ACC112 (cell line): ENCODE results near the gene RPS21.

Source experiments
- H2AFZ ChIP-seq: fragments of 200-600 bp; sonication (generic); one replicate; pipeline ENCODE4 v1.6.0; 2017; ENCODE audit warnings: antibody characterized with exemption, low read length; ENCODE audit not compliant: unreplicated experiment
- H3K27ac ChIP-seq: fragments of 200-600 bp; sonication (generic); 2 replicates; pipeline ENCODE4 v1.5.1; 2014; ENCODE audit warnings: low read depth, mild to moderate bottlenecking, antibody characterized with exemption, low read length, moderate library complexity
- H3K27me3 ChIP-seq: fragments of 200-600 bp; sonication (generic); 2 replicates; pipeline ENCODE4 v1.6.1; 2014; ENCODE audit warnings: mild to moderate bottlenecking, antibody characterized with exemption, low read length, moderate library complexity, mixed read lengths; ENCODE audit not compliant: insufficient read depth
- H3K36me3 ChIP-seq: fragments of 200-600 bp; sonication (generic); 2 replicates; pipeline ENCODE4 v1.6.1; 2016; ENCODE audit warnings: mild to moderate bottlenecking, antibody characterized with exemption, low read length, moderate library complexity, mixed read lengths; ENCODE audit not compliant: insufficient read depth
- H3K4me1 ChIP-seq: fragments of 200-600 bp; sonication (generic); one replicate; pipeline ENCODE4 v1.6.1; 2016; ENCODE audit warnings: low read length, mixed read lengths; ENCODE audit not compliant: insufficient read depth, unreplicated experiment, control insufficient read depth
- H3K4me3 ChIP-seq: fragments of 200-600 bp; sonication (generic); 2 replicates; pipeline ENCODE4 v1.5.1; 2014; ENCODE audit warnings: mild to moderate bottlenecking, low read depth, low read length
- H3K79me2 ChIP-seq: fragments of 200-600 bp; sonication (generic); one replicate; pipeline ENCODE4 v1.6.0; 2016; ENCODE audit warnings: low read length; ENCODE audit not compliant: control insufficient read depth, unreplicated experiment, insufficient read depth

The RPS21 gene

DNA sequence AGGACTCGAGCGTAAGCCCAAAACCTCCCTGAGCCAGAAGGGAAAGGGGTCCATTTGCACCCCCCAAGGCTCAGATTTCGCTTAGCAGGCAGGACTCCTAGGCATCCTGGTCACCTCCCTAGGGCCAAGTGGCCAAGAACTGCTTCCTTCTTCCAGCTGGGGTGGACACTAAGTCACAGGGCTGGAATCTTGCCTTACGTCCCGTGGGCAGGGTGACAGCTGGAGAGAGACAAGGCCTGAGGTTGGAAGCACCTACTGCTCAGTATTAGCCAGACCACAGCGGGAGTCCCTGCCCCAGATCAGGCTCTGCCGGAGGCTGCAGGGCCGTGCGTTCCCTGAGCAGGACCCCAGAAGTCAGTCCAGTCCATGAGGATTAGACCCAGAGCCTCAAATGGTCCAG lies 39.5 kb upstream of the RPS21 start:
- Histone ChIP-seq H2AFZ (no peak overlapping the region), H3K27me3 (no peaks in the 10 kb centered on the region), H3K4me3 (no peak overlapping the region), H3K36me3 (no peaks in the 10 kb centered on the region), H3K4me1 (peaks cover 8% of the 10 kb centered on the region), H3K79me2 (no peaks in the 10 kb centered on the region), H3K27ac (no peak overlapping the region)

DNA sequence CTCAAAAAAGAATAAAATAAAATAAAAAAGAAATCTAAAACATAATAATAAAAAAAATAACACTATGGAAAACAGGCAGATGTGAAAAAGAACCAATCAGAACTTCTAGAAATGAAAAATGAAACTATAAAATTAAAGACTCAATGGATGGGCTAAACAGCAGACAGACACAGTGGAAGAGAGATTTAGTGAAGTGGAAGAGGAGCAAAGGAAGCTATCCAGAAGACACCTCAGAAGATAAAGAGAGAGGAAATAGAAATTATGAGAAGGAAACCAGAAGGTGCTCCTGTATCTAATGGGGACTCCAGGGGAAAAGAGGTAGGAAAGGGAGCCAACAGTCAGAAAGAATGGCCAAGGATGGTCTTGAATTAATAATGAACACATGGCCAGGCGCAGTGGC lies 38.3 kb upstream of the RPS21 start:
- Histone ChIP-seq H3K79me2 (no peaks in the 10 kb centered on the region), H3K36me3 (no peaks in the 10 kb centered on the region), H3K4me1 (peaks cover 15% of the 10 kb centered on the region), H3K27me3 (no peaks in the 10 kb centered on the region), H2AFZ (no peak overlapping the region), H3K27ac (no peak overlapping the region), H3K4me3 (no peak overlapping the region)

DNA sequence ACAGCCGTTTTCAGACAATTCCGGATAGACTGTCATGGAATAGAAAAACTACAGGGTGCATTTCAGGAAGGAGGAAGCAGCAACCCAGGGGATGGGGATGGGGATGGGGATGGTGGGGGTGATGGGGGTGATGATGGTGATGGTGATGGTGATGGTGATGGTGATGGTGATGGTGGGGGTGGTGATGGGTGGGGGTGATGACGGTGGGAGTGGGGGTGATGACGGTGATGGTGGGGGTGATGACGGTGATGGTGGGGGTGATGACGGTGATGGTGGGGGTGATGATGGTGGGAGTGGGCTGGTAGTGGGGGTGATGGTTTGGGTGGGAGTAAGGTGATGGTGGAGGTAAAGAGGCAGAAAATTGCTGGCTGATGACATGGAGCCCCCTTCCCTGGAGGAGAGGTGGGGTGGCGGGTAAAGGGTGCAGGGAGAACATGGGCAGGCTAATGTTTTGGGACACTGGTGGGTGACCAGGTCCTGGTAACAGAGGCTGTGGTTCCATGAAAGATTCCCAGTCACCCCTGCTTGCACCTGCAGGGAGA lies 37.3 kb upstream of the RPS21 start:
- Histone ChIP-seq H3K4me1 (peaks cover 15% of the 10 kb centered on the region), H2AFZ (no peak overlapping the region), H3K4me3 (no peak overlapping the region), H3K27ac (no peak overlapping the region), H3K79me2 (no peaks in the 10 kb centered on the region), H3K36me3 (no peaks in the 10 kb centered on the region), H3K27me3 (no peaks in the 10 kb centered on the region)

GRCh38 chr20:62350098-62350628 lies 36.7 kb upstream of the RPS21 start:
- Histone ChIP-seq H3K36me3 (no peaks in the 10 kb centered on the region), H3K27ac (no peak overlapping the region), H3K4me1 (peaks cover 18% of the 10 kb centered on the region), H2AFZ (no peak overlapping the region), H3K4me3 (no peak overlapping the region), H3K27me3 (no peaks in the 10 kb centered on the region), H3K79me2 (no peaks in the 10 kb centered on the region)

DNA sequence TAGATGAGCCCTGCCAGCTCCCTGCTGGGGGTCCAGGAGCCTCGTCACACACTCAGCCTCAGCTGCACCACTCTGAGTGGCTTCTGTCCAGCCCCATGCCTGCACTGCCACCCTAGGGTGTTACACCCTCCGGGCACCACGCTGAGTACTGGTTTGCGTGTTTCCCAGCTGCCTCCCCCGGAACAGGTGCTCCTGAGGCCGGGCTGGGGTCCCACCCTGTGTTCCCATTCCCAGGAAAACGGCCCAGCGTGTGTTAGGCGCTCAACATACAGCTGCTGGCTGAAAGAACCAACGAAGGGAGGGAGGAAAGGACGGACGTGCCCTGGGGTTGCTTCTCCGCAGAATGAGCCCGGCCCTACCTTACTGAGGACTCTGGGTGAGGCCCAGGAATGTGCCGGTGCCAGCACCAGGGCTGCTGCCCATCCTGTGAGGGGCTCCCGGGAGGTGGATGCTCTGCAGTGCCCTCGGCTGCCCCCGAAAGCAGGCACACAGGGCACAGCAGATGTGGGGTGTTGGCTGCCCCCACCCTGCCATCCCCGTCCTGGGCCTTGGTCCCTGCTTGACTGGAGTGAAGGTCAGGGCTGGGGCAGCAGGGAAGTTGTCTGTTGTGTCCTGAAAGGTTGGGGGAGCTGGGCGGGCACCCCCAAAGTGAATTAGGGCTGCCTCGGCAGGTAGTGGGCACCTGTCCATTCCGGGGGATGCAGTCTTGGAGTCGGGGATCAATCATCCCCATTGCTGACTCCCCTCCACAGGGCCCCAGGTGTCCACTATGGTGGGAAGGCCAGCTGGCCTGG lies 36.1 kb upstream of the RPS21 start:
- Histone ChIP-seq H3K79me2 (no peaks in the 10 kb centered on the region), H3K27ac (no peak overlapping the region), H3K4me3 (no peak overlapping the region), H3K27me3 (no peaks in the 10 kb centered on the region), H3K36me3 (no peaks in the 10 kb centered on the region), H3K4me1 (peaks cover 25% of the 10 kb centered on the region), H2AFZ (no peak overlapping the region)

GRCh38 chr20:62351469-62352401 lies 35.2 kb upstream of the RPS21 start:
- no peak overlapping the region for H3K4me3 ChIP-seq
- H3K27me3 ChIP-seq: no peaks in the 10 kb centered on the region
- no peaks in the 10 kb centered on the region for H3K36me3 ChIP-seq
- no peak overlapping the region for H3K27ac ChIP-seq
- H2AFZ ChIP-seq: no peak overlapping the region
- H3K79me2 ChIP-seq: no peaks in the 10 kb centered on the region
- H3K4me1 ChIP-seq: peaks cover 34% of the 10 kb centered on the region

DNA sequence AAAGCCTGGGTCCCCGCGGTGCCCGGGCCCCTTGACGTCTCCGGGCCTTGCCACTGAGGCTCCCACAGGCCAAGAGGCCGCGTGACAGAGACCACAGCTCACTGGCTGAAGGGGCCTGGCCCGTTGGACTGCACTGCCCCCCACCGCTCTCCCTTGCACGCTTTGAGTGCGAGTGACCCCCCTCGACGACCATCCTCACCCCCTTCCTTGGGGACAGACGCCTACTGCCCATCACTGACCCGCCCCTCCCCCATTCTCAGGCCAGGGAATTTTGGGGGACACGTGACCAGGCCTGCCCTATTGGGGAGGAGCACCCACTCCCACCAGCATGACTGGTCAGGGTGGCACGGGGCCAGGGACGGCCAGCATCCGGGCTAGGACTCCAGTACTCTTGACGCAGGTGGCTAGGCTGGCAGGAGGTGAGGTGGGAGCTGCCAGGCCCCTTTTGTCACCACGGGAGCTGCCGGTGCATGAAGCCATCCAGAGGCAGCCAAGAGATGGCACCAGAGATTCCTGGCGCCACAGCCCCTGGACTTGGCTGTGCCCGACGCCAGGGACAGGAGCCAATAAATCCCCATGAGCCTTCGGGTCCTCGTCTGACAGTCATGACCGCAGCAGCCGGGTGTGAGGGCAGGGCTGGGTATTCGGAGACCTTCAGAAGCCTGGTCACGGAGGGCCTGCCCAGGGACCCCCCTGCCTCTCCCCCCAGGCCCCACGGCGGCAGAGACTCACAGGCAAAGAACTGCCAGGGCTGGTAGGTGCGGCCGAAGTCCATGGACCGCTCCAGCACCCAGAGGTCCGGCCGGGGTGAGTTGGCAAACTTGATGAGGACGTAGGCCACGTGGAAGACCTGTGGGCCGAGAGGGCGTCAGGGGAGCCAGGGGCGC lies 34.3 kb upstream of the RPS21 start:
- no peak overlapping the region for H3K27ac ChIP-seq
- H3K4me1 ChIP-seq: peaks cover 42% of the 10 kb centered on the region
- H3K79me2 ChIP-seq: no peaks in the 10 kb centered on the region
- no peaks in the 10 kb centered on the region for H3K27me3 ChIP-seq
- H3K36me3 ChIP-seq: no peaks in the 10 kb centered on the region
- H3K4me3 ChIP-seq: no peak overlapping the region
- H2AFZ ChIP-seq: no peak overlapping the region

DNA sequence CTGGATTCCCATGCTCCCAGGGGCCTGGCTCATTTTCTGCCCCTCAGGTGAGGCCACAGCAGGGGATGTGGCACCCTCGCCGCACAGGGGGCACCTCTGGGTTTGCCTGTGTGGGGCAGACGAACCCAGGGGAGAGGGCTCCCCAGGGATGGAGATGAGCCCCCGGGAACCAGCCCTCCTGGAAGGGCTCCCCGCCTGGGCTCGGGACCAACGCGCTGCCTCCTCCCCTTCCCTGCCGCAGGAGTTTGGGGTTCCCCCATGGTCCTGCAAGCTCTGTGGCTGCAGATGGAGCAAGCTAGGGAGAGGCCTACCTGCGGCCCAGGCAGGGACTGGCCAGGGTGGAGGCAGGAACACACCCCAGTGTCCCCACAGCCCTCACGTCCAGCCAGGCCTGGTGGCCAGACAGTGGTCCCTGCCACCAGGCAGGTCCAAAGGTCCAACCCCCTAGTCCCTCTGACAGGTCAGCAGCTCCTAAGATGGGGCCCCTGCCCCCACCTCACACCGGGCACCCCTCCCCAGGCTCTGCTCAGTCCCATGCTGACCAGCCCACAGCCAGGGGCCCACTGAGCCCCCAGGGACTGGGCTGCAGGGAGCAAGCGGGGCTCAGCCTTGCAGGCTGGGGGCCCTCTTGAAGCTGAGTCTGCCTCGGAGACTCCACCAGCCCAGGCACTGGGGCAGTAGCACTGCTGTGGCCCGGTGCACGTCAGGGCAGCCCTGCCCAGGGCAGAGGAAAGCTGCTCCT lies 33.4 kb upstream of the RPS21 start:
- no peaks in the 10 kb centered on the region for H3K79me2 ChIP-seq

GRCh38 chr20:62354031-62354808 lies 32.7 kb upstream of the RPS21 start:
- no peaks in the 10 kb centered on the region for H3K79me2 ChIP-seq
- no peaks in the 10 kb centered on the region for H3K27me3 ChIP-seq
- H3K27ac ChIP-seq: no peak overlapping the region
- H3K4me3 ChIP-seq: no peak overlapping the region
- no peaks in the 10 kb centered on the region for H3K36me3 ChIP-seq
- no peak overlapping the region for H2AFZ ChIP-seq
- peaks cover 58% of the 10 kb centered on the region for H3K4me1 ChIP-seq

More for the DNA sequence above, 33.4 kb upstream of the RPS21 start:
- Histone ChIP-seq H3K27me3 (no peaks in the 10 kb centered on the region), H3K4me3 (no peak overlapping the region), H3K4me1 (peaks cover 51% of the 10 kb centered on the region), H3K27ac (no peak overlapping the region), H3K36me3 (no peaks in the 10 kb centered on the region), H2AFZ (no peak overlapping the region)
